Sigmoid colon (tissue), 4 donors: Measurements from ENCODE around the gene EMD.

Source experiments
- EP300 ChIP-seq, 4 donors: sonication (generic); formaldehyde crosslinking; IDR thresholded peaks; one replicate each; pipeline ENCODE4 v1.6.1; 2017; ENCODE audit warnings: antibody characterized with exemption in 4 of 4
- POLR2A ChIP-seq, 2 donors: fragments of 450-650 bp; IDR thresholded peaks; one replicate each; pipeline ENCODE4 v1.6.1; 2016; ENCODE audit warnings: antibody characterized with exemption in 2 of 2, mild to moderate bottlenecking in 2 of 2, moderate library complexity in 2 of 2
- POLR2AphosphoS5 ChIP-seq, 4 donors: sonication (generic); formaldehyde crosslinking; IDR thresholded peaks; one replicate each; pipeline ENCODE4 v1.6.1; 2017; ENCODE audit warnings: antibody characterized with exemption in 4 of 4
- TF ChIP-seq, protein P1 (sequence below), 4 experiments: fragments of 450-650 bp in 3 of 4; fragments of 200-600 bp in 1 of 4; IDR thresholded peaks; one replicate each; pipeline ENCODE4 v1.5.1; 2016 to 2019; ENCODE audit warnings: antibody characterized with exemption in 4 of 4, mild to moderate bottlenecking in 3 of 4, moderate library complexity in 2 of 4

DNA sequence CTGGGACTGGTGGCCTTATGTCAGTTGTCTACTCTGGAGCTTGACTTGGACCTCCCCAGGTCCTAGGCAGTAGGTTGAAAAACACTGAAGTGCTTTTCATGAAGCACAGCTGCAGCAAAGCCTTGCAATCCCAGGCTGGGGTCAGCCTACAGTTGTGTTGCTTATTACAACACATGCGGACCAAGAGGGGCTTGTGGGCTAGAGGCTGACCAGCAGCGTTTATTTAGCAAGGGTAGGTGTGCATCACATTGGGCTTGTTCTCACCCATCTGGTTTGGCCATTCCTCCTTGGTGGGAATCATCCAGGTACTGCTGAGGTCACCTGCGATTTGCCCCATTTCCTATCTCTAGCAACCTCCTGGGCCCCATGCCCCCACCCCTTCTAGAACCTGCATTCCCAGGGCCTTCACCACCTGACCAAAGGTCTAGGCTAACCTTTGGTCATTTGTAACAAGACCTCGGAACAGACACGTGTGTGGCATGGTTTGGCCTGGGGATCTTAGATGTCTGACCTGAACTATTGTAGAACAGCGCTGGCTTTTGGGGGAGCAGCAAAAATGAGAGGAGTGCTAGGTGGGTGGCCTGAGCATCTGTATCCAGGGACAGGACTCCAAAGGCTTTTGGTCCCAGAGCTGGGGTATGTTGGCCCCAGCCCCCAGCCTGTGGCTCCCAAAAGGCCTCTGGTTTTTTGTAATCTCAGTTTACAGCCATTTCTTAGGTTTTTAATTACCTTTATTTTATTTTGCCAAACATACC lies 22.1 kb downstream of the EMD start:
- TF ChIP-seq, protein P1, sequence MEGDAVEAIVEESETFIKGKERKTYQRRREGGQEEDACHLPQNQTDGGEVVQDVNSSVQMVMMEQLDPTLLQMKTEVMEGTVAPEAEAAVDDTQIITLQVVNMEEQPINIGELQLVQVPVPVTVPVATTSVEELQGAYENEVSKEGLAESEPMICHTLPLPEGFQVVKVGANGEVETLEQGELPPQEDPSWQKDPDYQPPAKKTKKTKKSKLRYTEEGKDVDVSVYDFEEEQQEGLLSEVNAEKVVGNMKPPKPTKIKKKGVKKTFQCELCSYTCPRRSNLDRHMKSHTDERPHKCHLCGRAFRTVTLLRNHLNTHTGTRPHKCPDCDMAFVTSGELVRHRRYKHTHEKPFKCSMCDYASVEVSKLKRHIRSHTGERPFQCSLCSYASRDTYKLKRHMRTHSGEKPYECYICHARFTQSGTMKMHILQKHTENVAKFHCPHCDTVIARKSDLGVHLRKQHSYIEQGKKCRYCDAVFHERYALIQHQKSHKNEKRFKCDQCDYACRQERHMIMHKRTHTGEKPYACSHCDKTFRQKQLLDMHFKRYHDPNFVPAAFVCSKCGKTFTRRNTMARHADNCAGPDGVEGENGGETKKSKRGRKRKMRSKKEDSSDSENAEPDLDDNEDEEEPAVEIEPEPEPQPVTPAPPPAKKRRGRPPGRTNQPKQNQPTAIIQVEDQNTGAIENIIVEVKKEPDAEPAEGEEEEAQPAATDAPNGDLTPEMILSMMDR (IDR thresholded peaks at IDR 0.05): no peak
- TF ChIP-seq EP300 (IDR thresholded peaks at IDR 0.05) (no peak), POLR2A (IDR thresholded peaks at IDR 0.05) (no peak), POLR2AphosphoS5 (IDR thresholded peaks at IDR 0.05) (peak in 1 of 4 donors; percentile 20)
